Measurements from ENCODE around the gene SLC24A5. TPM values are rescaled to one million over a fixed set of nuclear protein-coding genes. Genes with fewer than 3 reads are reported as not detected.

The SLC24A5 gene
- total RNA-seq, 3 donors from 2014 or later = not detected

- intact Hi-C loops (cut with DNase I; ENCODE audit: low total_unique reads) = no loop called here
- DNase-seq (ENCODE audit: low spot score in 2 of 2) = peak; percentile 32 to 62
- H3K4me3 ChIP-seq = peak within 1 kb of the TSS; percentile 53 to 83 (median 57)
- no peaks in the 10 kb centered on the region for H3K9me3 ChIP-seq
- no peaks in the 10 kb centered on the region for H3K27me3 ChIP-seq
- H3K36me3 ChIP-seq = no peaks in the 10 kb centered on the region
- H3K4me1 ChIP-seq = no peaks in the 10 kb centered on the region
- no peak for TF ChIP-seq POLR2A (IDR thresholded peaks at IDR 0.05)
- TF ChIP-seq POLR2AphosphoS5 (IDR thresholded peaks at IDR 0.05) = no peak
- no peak for TF ChIP-seq CTCF (IDR thresholded peaks at IDR 0.05)
- H3K27ac ChIP-seq = peak within 1 kb of the TSS; percentile 80 to 88
Measured at GRCh38 chr15:48177766-48178647, 57.2 kb downstream of the SLC24A5 start, which contains the start of gene MYEF2. Gene MYEF2, minus strand, starts transcription at chr15:48178295. Its CDS starts 58 bp downstream, at chr15:48178237.

- TF ChIP-seq POLR2AphosphoS5 (IDR thresholded peaks at IDR 0.05) (no peak), CTCF (IDR thresholded peaks at IDR 0.05) (no peak), POLR2A (IDR thresholded peaks at IDR 0.05) (no peak)
- H3K4me1 ChIP-seq = no peaks in the 10 kb centered on the region
- no peaks in the 10 kb centered on the region for H3K27me3 ChIP-seq
- no peaks in the 10 kb centered on the region for H3K9me3 ChIP-seq
- no peaks in the 10 kb centered on the region for H3K36me3 ChIP-seq
- no peak for DNase-seq (ENCODE audit: low spot score in 2 of 2)
- peak overlapping the region in 2 of 3 donors; percentile 57 to 83 for H3K4me3 ChIP-seq
- no peak overlapping the region for H3K27ac ChIP-seq
- intact Hi-C loops (cut with DNase I; ENCODE audit: low total_unique reads) = no loop called here
Measured at GRCh38 chr15:48178648-48178931, 57.8 kb downstream of the SLC24A5 start.

GRCh38 chr15:48182749-48183148 lies 62.0 kb downstream of the SLC24A5 start:
- no peak overlapping the region for H3K27ac ChIP-seq
- H3K27me3 ChIP-seq = no peaks in the 10 kb centered on the region
- no peak for DNase-seq (ENCODE audit: low spot score in 2 of 2)
- H3K9me3 ChIP-seq = no peaks in the 10 kb centered on the region
- TF ChIP-seq CTCF (IDR thresholded peaks at IDR 0.05) (no peak), POLR2AphosphoS5 (IDR thresholded peaks at IDR 0.05) (no peak), POLR2A (IDR thresholded peaks at IDR 0.05) (no peak)
- H3K4me1 ChIP-seq = no peaks in the 10 kb centered on the region
- no peaks in the 10 kb centered on the region for H3K36me3 ChIP-seq
- intact Hi-C loops (cut with DNase I; ENCODE audit: low total_unique reads) = no loop called here
- no peak overlapping the region for H3K4me3 ChIP-seq

GRCh38 chr15:48185529-48185928 lies 64.7 kb downstream of the SLC24A5 start:
- Histone ChIP-seq H3K36me3 (no peaks in the 10 kb centered on the region), H3K27me3 (peaks cover 0 to 4% of the 10 kb centered on the region in 2 donors), H3K27ac (no peak overlapping the region), H3K4me1 (no peaks in the 10 kb centered on the region), H3K4me3 (no peak overlapping the region), H3K9me3 (no peaks in the 10 kb centered on the region)
- no peak for DNase-seq (ENCODE audit: low spot score in 2 of 2)
- intact Hi-C loops (cut with DNase I; ENCODE audit: low total_unique reads) = no loop called here
- TF ChIP-seq CTCF (IDR thresholded peaks at IDR 0.05) (no peak), POLR2A (IDR thresholded peaks at IDR 0.05) (no peak), POLR2AphosphoS5 (IDR thresholded peaks at IDR 0.05) (no peak)

- Histone ChIP-seq H3K27me3 (peaks cover 0 to 4% of the 10 kb centered on the region in 2 donors), H3K9me3 (no peaks in the 10 kb centered on the region), H3K27ac (no peak overlapping the region), H3K4me1 (no peaks in the 10 kb centered on the region), H3K36me3 (no peaks in the 10 kb centered on the region), H3K4me3 (no peak overlapping the region)
- intact Hi-C loops (cut with DNase I; ENCODE audit: low total_unique reads) = no loop called here
- no peak for TF ChIP-seq POLR2A (IDR thresholded peaks at IDR 0.05)
- DNase-seq (ENCODE audit: low spot score in 2 of 2) = no peak
Measured at GRCh38 chr15:48186271-48186670, 65.5 kb downstream of the SLC24A5 start.
